IMR-90 (cell line): ENCODE measurements around the gene MRPL45. TPM values are rescaled to one million over a fixed set of nuclear protein-coding genes. Genes with fewer than 3 reads are reported as not detected.

Experiments used
- ATAC-seq: fragments of 200-7000 bp; cut with Tn5 transposase; 2 replicates; pipeline ENCODE4 v1.9.1; 2020; ENCODE audit warnings: low read depth, mild to moderate bottlenecking, moderate library complexity
- BruUV-seq: library from RNA; stranded (reverse); fragments of 400-500 nt; replicated peaks from 2 replicates; lab custom pipeline; 2021; lab: Mats Ljungman, UMichigan
- CTCF ChIA-PET: fragments of 300-600 bp; formaldehyde crosslinking; extraction: SDS; loops from one replicate; lab custom pipeline; 2021; ENCODE audit warnings: antibody characterized with exemption; lab: Yijun Ruan, JAX
- POLR2A ChIA-PET: fragments of 300-600 bp; sonication (Branson Sonifier 250); formaldehyde crosslinking; loops from one replicate; lab custom pipeline; 2022; ENCODE audit warnings: antibody characterized with exemption; ENCODE audit not compliant: unreplicated experiment; lab: Charles Lee
- DNase-seq: peaks from one replicate; pipeline ENCODE4 v3.0.0; 2013
- H2AFZ ChIP-seq: replicated peaks from 2 replicates; pipeline ENCODE3; 2013; ENCODE audit warnings: low read length, mild to moderate bottlenecking; ENCODE audit not compliant: poor library complexity
- H2AK5ac ChIP-seq: 2 replicates; pipeline ENCODE4 v1.6.1; 2013; ENCODE audit warnings: low read depth, low read length, inconsistent platforms
- H2AK9ac ChIP-seq: replicated peaks from 2 replicates; pipeline ENCODE3; 2013; ENCODE audit warnings: mild to moderate bottlenecking, low read depth, low read length, moderate library complexity; ENCODE audit not compliant: poor library complexity
- H2BK120ac ChIP-seq: 2 replicates; pipeline ENCODE4 v1.6.1; 2013; ENCODE audit warnings: low read depth, low read length, inconsistent platforms
- H2BK15ac ChIP-seq: 3 replicates; pipeline ENCODE4 v1.6.1; 2013; ENCODE audit warnings: low read depth, low read length, inconsistent platforms
- H2BK20ac ChIP-seq: 2 replicates; pipeline ENCODE4 v1.6.1; 2013; ENCODE audit warnings: low read depth, mild to moderate bottlenecking, inconsistent platforms, low read length, moderate library complexity
- H2BK5ac ChIP-seq: 2 replicates; pipeline ENCODE4 v1.6.1; 2013; ENCODE audit warnings: mild to moderate bottlenecking, low read depth, low read length, inconsistent platforms; ENCODE audit not compliant: poor library complexity, severe bottlenecking
- H3K14ac ChIP-seq: replicated peaks from 2 replicates; pipeline ENCODE4 v1.6.1; 2013; ENCODE audit warnings: low read depth, low read length, inconsistent platforms
- H3K18ac ChIP-seq: 2 replicates; pipeline ENCODE4 v1.6.1; 2013; ENCODE audit warnings: low read depth, low read length, control low read depth
- H3K23ac ChIP-seq: 2 replicates; pipeline ENCODE4 v1.6.1; 2013; ENCODE audit warnings: low read depth, low read length, inconsistent platforms
- H3K27ac ChIP-seq: 2 replicates; pipeline ENCODE4 v1.5.1; 2013; ENCODE audit warnings: mild to moderate bottlenecking, control low read depth, low read length; ENCODE audit not compliant: insufficient read depth
- H3K27me3 ChIP-seq: 2 replicates; pipeline ENCODE4 v1.6.1; 2013; ENCODE audit warnings: low read length; ENCODE audit not compliant: control insufficient read depth, insufficient read depth
- H3K36me3 ChIP-seq: 2 replicates; pipeline ENCODE4 v1.6.1; 2013; ENCODE audit warnings: low read length, mixed read lengths; ENCODE audit not compliant: control insufficient read depth, insufficient read depth
- H3K4ac ChIP-seq: 2 replicates; pipeline ENCODE4 v1.6.1; 2013; ENCODE audit warnings: low read depth, low read length, inconsistent platforms
- H3K4me1 ChIP-seq: 2 replicates; pipeline ENCODE4 v1.6.1; 2013; ENCODE audit warnings: low read length, mixed read lengths; ENCODE audit not compliant: control insufficient read depth, insufficient read depth
- H3K4me2 ChIP-seq: 2 replicates; pipeline ENCODE4 v1.6.1; 2013; ENCODE audit warnings: low read depth, mild to moderate bottlenecking, control low read depth, low read length, moderate library complexity
- H3K4me3 ChIP-seq: 2 replicates; pipeline ENCODE4 v1.5.1; 2013; ENCODE audit warnings: low read depth, mild to moderate bottlenecking, control low read depth, low read length, moderate library complexity; ENCODE audit not compliant: insufficient read depth
- H3K56ac ChIP-seq: 2 replicates; pipeline ENCODE4 v1.6.1; 2013; ENCODE audit warnings: low read length, inconsistent platforms; ENCODE audit not compliant: insufficient read depth; ENCODE audit errors: extremely low read depth
- H3K79me1 ChIP-seq, 2 experiments: 2 replicates each; pipeline ENCODE4 v1.6.1; 2013; ENCODE audit warnings: low read length in 2 of 2, inconsistent platforms in 1 of 2, low read depth in 1 of 2
- H3K9ac ChIP-seq: 2 replicates; pipeline ENCODE4 v1.6.1; 2013; ENCODE audit warnings: low read depth, low read length, control low read depth
- H3K9me1 ChIP-seq: 2 replicates; pipeline ENCODE4 v1.6.1; 2013; ENCODE audit warnings: low read length, inconsistent platforms; ENCODE audit not compliant: insufficient read depth
- H3K9me3 ChIP-seq: 2 replicates; pipeline ENCODE4 v1.6.1; 2013; ENCODE audit warnings: low read length; ENCODE audit not compliant: control insufficient read depth, insufficient read depth
- H4K20me1 ChIP-seq: 2 replicates; pipeline ENCODE4 v1.6.1; 2013; ENCODE audit warnings: low read length, inconsistent platforms; ENCODE audit not compliant: insufficient read depth
- H4K5ac ChIP-seq: 2 replicates; pipeline ENCODE4 v1.6.1; 2013; ENCODE audit warnings: mild to moderate bottlenecking, low read depth, low read length, control low read depth
- H4K8ac ChIP-seq, 2 experiments: 2 replicates each; pipeline ENCODE4 v1.6.1; 2013; ENCODE audit warnings: low read depth in 2 of 2, low read length in 2 of 2, control low read depth in 1 of 2, inconsistent platforms in 1 of 2
- H4K91ac ChIP-seq: 2 replicates; pipeline ENCODE4 v1.6.1; 2013; ENCODE audit warnings: low read depth, low read length, inconsistent platforms; ENCODE audit not compliant: insufficient read depth
- BHLHE40 ChIP-seq: fragments of 150-350 bp; IDR thresholded peaks from 2 replicates; pipeline ENCODE4 v1.6.1; 2016; ENCODE audit warnings: mild to moderate bottlenecking, low read depth, low read length
- CHD1 ChIP-seq: IDR thresholded peaks from 2 replicates; pipeline ENCODE4 v1.6.1; 2012; ENCODE audit warnings: low read depth, low read length, improper control_type of control experiment
- MAFK ChIP-seq: IDR thresholded peaks from 2 replicates; pipeline ENCODE4 v1.6.1; 2012; ENCODE audit warnings: low read depth, low read length, improper control_type of control experiment
- MAZ ChIP-seq: IDR thresholded peaks from 2 replicates; pipeline ENCODE4 v1.6.1; 2012; ENCODE audit warnings: low read depth, mild to moderate bottlenecking, low read length, improper control_type of control experiment, moderate library complexity, borderline replicate concordance
- MXI1 ChIP-seq: IDR thresholded peaks from 2 replicates; pipeline ENCODE4 v1.6.1; 2012; ENCODE audit warnings: low read depth, mild to moderate bottlenecking, low read length, moderate library complexity, borderline replicate concordance
- NFE2L2 ChIP-seq: fragments of 150-350 bp; IDR thresholded peaks from 2 replicates; pipeline ENCODE4 v1.6.1; 2016; ENCODE audit warnings: low read depth, mild to moderate bottlenecking, low read length
- POLR2A ChIP-seq: IDR thresholded peaks from 2 replicates; pipeline ENCODE4 v1.6.1; 2012; ENCODE audit warnings: mild to moderate bottlenecking, low read depth, low read length
- RCOR1 ChIP-seq: IDR thresholded peaks from 2 replicates; pipeline ENCODE4 v1.6.1; 2012; ENCODE audit warnings: mild to moderate bottlenecking, low read length, improper control_type of control experiment; ENCODE audit not compliant: insufficient replicate concordance
- RFX5 ChIP-seq: IDR thresholded peaks from 2 replicates; pipeline ENCODE4 v1.8.0; 2012; ENCODE audit warnings: low read depth, mild to moderate bottlenecking, low read length, moderate library complexity
- SMC3 ChIP-seq: fragments of 150-350 bp; IDR thresholded peaks from 2 replicates; pipeline ENCODE4 v1.6.1; 2016; ENCODE audit warnings: low read depth, mild to moderate bottlenecking, antibody characterized with exemption, low read length, moderate library complexity
- WGBS, 2 experiments: methylation state at CpG; one replicate each; pipeline versions ENCODE4 v1.1.5 to v1.1.7; 2013; ENCODE audit warnings: missing lambda C conversion rate in 2 of 2; ENCODE audit not compliant: insufficient read length in 1 of 2; ENCODE audit errors: extremely low coverage in 2 of 2; 5-methylcytosine and 5-hydroxymethylcytosine counted together
- dilution Hi-C: fragments of 300-500 bp; cut with HindIII; formaldehyde crosslinking; loops from one replicate; pipeline ENCODE4 v1.14.3; 2018; ENCODE audit warnings: low sequenced_read_pairs; ENCODE audit not compliant: unreplicated experiment
- in situ Hi-C: fragments of 300-500 bp; cut with MboI; formaldehyde crosslinking; loops from 3 replicates; pipeline ENCODE4 v1.14.3; 2019; ENCODE audit warnings: low sequenced_read_pairs, inconsistent platforms, mixed read lengths
- intact Hi-C: fragments of 100-400 bp; cut with micrococcal nuclease; formaldehyde crosslinking; loops from 2 replicates; pipeline ENCODE4 v1.10.0; 2022
- polyA plus RNA-seq, 3 experiments: library from polyadenylated mRNA; depleted of rRNA; stranded (reverse); fragments of >200 nt; gene quantifications; 2 replicates each; pipeline ENCODE4 v1.2.3, GENCODE V29; 2012; ENCODE audit warnings: low replicate concordance in 1 of 3
- total RNA-seq: library from RNA; depleted of rRNA; stranded (reverse); fragments of >200 nt; gene quantifications from 2 replicates; pipeline ENCODE4 v1.2.3, GENCODE V29; 2012
- TF ChIP-seq, protein P1 (sequence below): fragments of 150-350 bp; IDR thresholded peaks from 2 replicates; pipeline ENCODE4 v1.6.1; 2017; ENCODE audit warnings: mild to moderate bottlenecking, antibody characterized with exemption, low read length, low read depth
- TF ChIP-seq, protein P2 (sequence below): conservative IDR thresholded peaks from 2 replicates; pipeline ENCODE4 v1.5.1; 2012; ENCODE audit warnings: mild to moderate bottlenecking, low read depth, low read length, improper control_type of control experiment
- TF ChIP-seq, protein P3 (sequence below): fragments of 150-350 bp; IDR thresholded peaks from 2 replicates; pipeline ENCODE4 v1.6.1; 2016; ENCODE audit warnings: low read depth, mild to moderate bottlenecking, low read length, moderate library complexity, borderline replicate concordance

MRPL45 gene
- total and polyA plus RNA-seq, 2 of the 4 experiments (the other 2 are of a cell fraction), result 39.6 to 46.8 TPM

DNA sequence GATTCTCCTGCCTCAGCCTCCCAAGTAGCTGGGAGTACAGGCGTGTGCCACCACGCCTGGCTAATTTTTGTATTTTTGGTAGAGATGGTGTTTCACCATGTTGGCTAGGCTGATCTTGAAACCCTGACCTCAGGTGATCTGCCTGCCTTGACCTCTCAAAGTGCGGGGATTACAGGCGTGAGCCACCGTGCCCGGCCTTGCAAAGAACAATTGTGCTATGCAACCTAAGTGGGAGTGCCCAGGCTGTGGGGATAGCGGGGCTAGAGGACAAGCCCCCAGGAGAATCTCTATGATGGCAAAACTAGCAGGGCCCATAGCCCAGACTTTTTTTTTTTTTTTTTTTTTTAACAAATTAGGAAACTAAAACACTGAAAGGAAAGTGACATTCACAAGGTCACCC lies 48.8 kb downstream of the MRPL45 start:
- Histone ChIP-seq H3K4ac (no peak overlapping the region), H3K14ac (no peak overlapping the region), H4K20me1 (no peaks in the 10 kb centered on the region), H2BK120ac (no peak overlapping the region), H3K9ac (no peak overlapping the region), H3K36me3 (no peaks in the 10 kb centered on the region), H3K9me3 (no peaks in the 10 kb centered on the region), H2BK5ac (no peak overlapping the region), H4K5ac (no peak overlapping the region), H3K9me1 (no peaks in the 10 kb centered on the region), H3K18ac (no peak overlapping the region), H3K4me2 (no peak overlapping the region), H3K79me1 (no peaks in the 10 kb centered on the region), H3K27ac (no peak overlapping the region), H3K4me3 (no peak overlapping the region), H3K27me3 (peaks cover 21% of the 10 kb centered on the region), H2BK20ac (no peak overlapping the region), H3K56ac (no peak overlapping the region), H4K8ac (no peak overlapping the region), H3K4me1 (no peaks in the 10 kb centered on the region), H3K23ac (no peak overlapping the region), H4K91ac (no peak overlapping the region), H2BK15ac (no peak overlapping the region), H2AFZ (no peak overlapping the region), H2AK9ac (no peak overlapping the region), H2AK5ac (no peak overlapping the region)
- no peak for DNase-seq
- ChIA-PET CTCF (no interaction called here), POLR2A (interaction anchor here (0.6 kb wide), 1 partner anchor 16 kb away, joined by 3 read pairs; no protein-coding TSS in a partner anchor)
- no peak for TF ChIP-seq BHLHE40
- no peak for TF ChIP-seq POLR2A
- no peak for TF ChIP-seq MXI1
- TF ChIP-seq RCOR1, result no peak
- no peak for TF ChIP-seq MAFK
- TF ChIP-seq RFX5, result no peak
- TF ChIP-seq, protein P1, sequence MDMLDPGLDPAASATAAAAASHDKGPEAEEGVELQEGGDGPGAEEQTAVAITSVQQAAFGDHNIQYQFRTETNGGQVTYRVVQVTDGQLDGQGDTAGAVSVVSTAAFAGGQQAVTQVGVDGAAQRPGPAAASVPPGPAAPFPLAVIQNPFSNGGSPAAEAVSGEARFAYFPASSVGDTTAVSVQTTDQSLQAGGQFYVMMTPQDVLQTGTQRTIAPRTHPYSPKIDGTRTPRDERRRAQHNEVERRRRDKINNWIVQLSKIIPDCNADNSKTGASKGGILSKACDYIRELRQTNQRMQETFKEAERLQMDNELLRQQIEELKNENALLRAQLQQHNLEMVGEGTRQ, result no peak
- TF ChIP-seq SMC3, result no peak
- TF ChIP-seq NFE2L2, result no peak
- TF ChIP-seq, protein P2, sequence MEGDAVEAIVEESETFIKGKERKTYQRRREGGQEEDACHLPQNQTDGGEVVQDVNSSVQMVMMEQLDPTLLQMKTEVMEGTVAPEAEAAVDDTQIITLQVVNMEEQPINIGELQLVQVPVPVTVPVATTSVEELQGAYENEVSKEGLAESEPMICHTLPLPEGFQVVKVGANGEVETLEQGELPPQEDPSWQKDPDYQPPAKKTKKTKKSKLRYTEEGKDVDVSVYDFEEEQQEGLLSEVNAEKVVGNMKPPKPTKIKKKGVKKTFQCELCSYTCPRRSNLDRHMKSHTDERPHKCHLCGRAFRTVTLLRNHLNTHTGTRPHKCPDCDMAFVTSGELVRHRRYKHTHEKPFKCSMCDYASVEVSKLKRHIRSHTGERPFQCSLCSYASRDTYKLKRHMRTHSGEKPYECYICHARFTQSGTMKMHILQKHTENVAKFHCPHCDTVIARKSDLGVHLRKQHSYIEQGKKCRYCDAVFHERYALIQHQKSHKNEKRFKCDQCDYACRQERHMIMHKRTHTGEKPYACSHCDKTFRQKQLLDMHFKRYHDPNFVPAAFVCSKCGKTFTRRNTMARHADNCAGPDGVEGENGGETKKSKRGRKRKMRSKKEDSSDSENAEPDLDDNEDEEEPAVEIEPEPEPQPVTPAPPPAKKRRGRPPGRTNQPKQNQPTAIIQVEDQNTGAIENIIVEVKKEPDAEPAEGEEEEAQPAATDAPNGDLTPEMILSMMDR, result no peak
- no peak for TF ChIP-seq CHD1
- TF ChIP-seq MAZ, result no peak
- TF ChIP-seq, protein P3, sequence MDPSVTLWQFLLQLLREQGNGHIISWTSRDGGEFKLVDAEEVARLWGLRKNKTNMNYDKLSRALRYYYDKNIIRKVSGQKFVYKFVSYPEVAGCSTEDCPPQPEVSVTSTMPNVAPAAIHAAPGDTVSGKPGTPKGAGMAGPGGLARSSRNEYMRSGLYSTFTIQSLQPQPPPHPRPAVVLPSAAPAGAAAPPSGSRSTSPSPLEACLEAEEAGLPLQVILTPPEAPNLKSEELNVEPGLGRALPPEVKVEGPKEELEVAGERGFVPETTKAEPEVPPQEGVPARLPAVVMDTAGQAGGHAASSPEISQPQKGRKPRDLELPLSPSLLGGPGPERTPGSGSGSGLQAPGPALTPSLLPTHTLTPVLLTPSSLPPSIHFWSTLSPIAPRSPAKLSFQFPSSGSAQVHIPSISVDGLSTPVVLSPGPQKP, result no peak
- intact Hi-C loops, result loop anchor here (5.0 kb wide), 1 partner anchor 142 kb away; no protein-coding TSS in a partner anchor
- in situ Hi-C loops, result no loop called here
- dilution Hi-C loops, result no loop called here
- no TSS peak for BruUV-seq
- ATAC-seq, result no peak
- WGBS, 2 experiments, result 100% methylated on average over 3 of the region's 7 CpGs; no CpG with 5 or more reads in 1 of the 2 experiments
